Gastroesophageal sphincter (tissue), 4 donors: Measurements from ENCODE around the gene PSAP. TPM values are rescaled to one million over a fixed set of nuclear protein-coding genes. Genes with fewer than 3 reads are reported as not detected.
A peak's percentile ranks its signal among the peaks of the same experiment; 100 is the strongest.

Experiments
- ATAC-seq: fragments of 150-250 bp; one replicate; pipeline ENCODE4 v1.9.1; 2016; ENCODE audit warnings: mild to moderate bottlenecking, moderate library complexity
- H3K27ac ChIP-seq, 4 donors: fragments of 200-600 bp; sonication (generic) in 3 of 4; 1 replicate in 3 of 4; 2 replicates in 1 of 4; pipeline ENCODE4 v1.5.1; 2016 to 2019
- H3K27me3 ChIP-seq: fragments of 200-600 bp; sonication (generic); one replicate; pipeline ENCODE4 v1.5.1; 2019
- H3K36me3 ChIP-seq, 2 donors: fragments of 200-600 bp; sonication (generic); one replicate each; pipeline ENCODE4 v1.5.1; 2019; ENCODE audit warnings: control low read depth in 1 of 2
- H3K4me1 ChIP-seq, 3 donors: fragments of 200-600 bp; sonication (generic); 1 replicate in 2 of 3; 2 replicates in 1 of 3; pipeline ENCODE4 v1.5.1; 2016 to 2019; ENCODE audit warnings: control low read depth in 2 of 3
- H3K4me3 ChIP-seq, 2 donors: fragments of 200-600 bp; sonication (generic); one replicate each; pipeline ENCODE4 v1.5.1; 2019; ENCODE audit warnings: mild to moderate bottlenecking in 1 of 2, moderate library complexity in 1 of 2
- H3K9me3 ChIP-seq, 3 donors: fragments of 200-600 bp; sonication (generic); one replicate each; pipeline ENCODE4 v1.5.1; 2017 to 2019; ENCODE audit warnings: control low read depth in 2 of 3
- EP300 ChIP-seq: sonication (generic); formaldehyde crosslinking; IDR thresholded peaks from one replicate; pipeline ENCODE4 v1.6.1; 2017; ENCODE audit warnings: antibody characterized with exemption, mild to moderate bottlenecking
- POLR2A ChIP-seq, 2 donors: fragments of 450-650 bp; IDR thresholded peaks; one replicate each; pipeline ENCODE4 v1.6.1; 2017; ENCODE audit warnings: antibody characterized with exemption in 2 of 2, mild to moderate bottlenecking in 2 of 2, moderate library complexity in 1 of 2
- POLR2AphosphoS5 ChIP-seq: sonication (generic); formaldehyde crosslinking; IDR thresholded peaks from one replicate; pipeline ENCODE4 v1.6.1; 2017; ENCODE audit warnings: antibody characterized with exemption
- WGBS, 2 donors: methylation state at CpG; one replicate each; pipeline ENCODE4 v1.1.5; 2018; ENCODE audit warnings: low coverage in 1 of 2; 5-methylcytosine and 5-hydroxymethylcytosine counted together
- total RNA-seq, 4 donors: library from RNA; depleted of rRNA; stranded (reverse); fragments of >200 nt; gene quantifications; one replicate each; pipeline ENCODE4 v1.1.0, GENCODE V29; 2016
- TF ChIP-seq, protein P1 (sequence below), 4 experiments: fragments of 200-600 bp in 2 of 4; fragments of 450-650 bp in 2 of 4; sonication (generic) in 1 of 4; IDR thresholded peaks; one replicate each; pipeline ENCODE4 v1.5.1; 2017 to 2019; ENCODE audit warnings: antibody characterized with exemption in 4 of 4, mild to moderate bottlenecking in 2 of 4, moderate library complexity in 2 of 4

PSAP gene
- total RNA-seq, 4 donors from 2014 or later: 604 to 881 (median 718) TPM

DNA sequence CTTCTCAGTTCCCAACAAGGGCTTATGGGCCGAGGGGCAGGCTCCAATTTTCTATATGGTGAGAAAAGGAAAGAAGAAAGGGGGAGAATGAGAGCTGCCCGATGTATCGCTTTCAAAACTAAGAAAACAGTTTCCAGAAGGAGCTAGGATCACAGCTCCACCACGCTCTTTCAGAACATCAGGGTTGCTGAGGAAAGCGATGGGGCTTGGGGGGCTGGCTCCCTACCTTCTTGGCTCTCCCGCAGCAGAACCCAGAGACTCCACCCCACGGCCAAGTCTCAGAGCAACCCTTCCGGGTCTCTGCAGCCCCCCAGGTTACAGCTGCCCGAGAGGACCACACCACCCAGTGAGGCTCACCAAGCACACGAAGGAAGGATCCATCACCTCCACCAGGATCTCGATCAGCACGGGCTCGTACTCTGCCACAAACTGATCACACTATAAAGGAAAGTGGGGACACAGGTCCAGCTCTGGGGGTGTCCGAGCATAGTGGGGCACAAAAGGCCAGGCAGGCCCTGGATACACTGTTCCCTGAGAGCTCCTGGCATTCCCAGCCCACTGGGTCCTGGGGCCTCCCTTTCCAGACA lies 32.3 kb downstream of the PSAP start:
- Histone ChIP-seq H3K36me3 (peaks cover 0 to 93% of the 10 kb centered on the region in 2 donors), H3K4me3 (no peak overlapping the region), H3K27me3 (no peaks in the 10 kb centered on the region), H3K9me3 (no peaks in the 10 kb centered on the region), H3K27ac (peak overlapping the region in 3 of 4 donors; percentile 48 to 63 (median 58)), H3K4me1 (peaks cover 0 to 29% (median 11%) of the 10 kb centered on the region in 3 donors)
- no peak for TF ChIP-seq POLR2AphosphoS5
- no peak for TF ChIP-seq POLR2A (IDR thresholded peaks at IDR 0.05)
- TF ChIP-seq, protein P1, sequence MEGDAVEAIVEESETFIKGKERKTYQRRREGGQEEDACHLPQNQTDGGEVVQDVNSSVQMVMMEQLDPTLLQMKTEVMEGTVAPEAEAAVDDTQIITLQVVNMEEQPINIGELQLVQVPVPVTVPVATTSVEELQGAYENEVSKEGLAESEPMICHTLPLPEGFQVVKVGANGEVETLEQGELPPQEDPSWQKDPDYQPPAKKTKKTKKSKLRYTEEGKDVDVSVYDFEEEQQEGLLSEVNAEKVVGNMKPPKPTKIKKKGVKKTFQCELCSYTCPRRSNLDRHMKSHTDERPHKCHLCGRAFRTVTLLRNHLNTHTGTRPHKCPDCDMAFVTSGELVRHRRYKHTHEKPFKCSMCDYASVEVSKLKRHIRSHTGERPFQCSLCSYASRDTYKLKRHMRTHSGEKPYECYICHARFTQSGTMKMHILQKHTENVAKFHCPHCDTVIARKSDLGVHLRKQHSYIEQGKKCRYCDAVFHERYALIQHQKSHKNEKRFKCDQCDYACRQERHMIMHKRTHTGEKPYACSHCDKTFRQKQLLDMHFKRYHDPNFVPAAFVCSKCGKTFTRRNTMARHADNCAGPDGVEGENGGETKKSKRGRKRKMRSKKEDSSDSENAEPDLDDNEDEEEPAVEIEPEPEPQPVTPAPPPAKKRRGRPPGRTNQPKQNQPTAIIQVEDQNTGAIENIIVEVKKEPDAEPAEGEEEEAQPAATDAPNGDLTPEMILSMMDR (IDR thresholded peaks at IDR 0.05): no peak
- TF ChIP-seq EP300: no peak
- 67% methylated on average over 7 of the region's 14 CpGs; no CpG with 5 or more reads in 1 of the 2 donors for WGBS, 2 donors
- no peak for ATAC-seq

DNA sequence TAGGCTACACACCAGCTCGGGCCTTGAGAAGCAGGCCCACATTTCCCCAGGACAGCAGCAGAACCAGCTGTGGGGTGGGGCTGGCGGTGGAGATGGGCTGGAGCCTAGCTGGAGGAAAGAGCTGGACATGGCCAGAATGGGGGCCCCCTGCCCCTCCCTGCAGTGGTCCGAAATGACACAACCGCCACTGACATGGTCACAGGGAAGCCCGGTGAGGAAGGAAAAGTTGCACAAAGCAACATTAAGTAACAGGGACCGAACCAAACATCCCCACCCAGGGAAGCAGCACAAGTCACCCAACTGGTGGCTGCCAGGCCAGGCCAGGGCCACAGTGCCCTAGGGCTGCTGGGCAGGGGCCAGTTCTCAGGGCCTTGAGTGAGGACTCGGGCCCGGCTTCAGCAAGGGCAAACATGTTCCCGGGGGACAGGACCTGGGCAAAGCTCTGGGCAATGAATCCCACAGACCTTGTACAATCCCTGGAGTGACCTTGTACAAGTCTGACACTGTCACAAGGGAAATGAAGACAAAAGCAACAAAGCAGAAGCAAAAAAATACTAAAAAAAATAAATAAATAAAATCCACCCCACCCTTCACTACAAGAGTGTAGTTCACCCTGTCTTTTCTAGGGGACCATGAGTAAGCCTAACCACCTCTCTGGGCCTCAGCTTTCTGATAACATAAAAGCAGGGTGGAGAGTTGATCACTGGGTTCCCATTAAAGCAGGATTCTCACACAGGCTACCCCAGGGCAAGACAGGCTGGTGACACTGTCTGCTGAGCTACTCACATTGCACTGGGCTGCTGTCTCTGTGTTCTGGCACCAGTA lies 33.0 kb downstream of the PSAP start:
- no peak overlapping the region for H3K4me3 ChIP-seq
- peaks cover 0 to 31% (median 11%) of the 10 kb centered on the region in 3 donors for H3K4me1 ChIP-seq
- no peaks in the 10 kb centered on the region for H3K27me3 ChIP-seq
- peak; percentile 83 for ATAC-seq
- TF ChIP-seq, protein P1 (IDR thresholded peaks at IDR 0.05): no peak
- TF ChIP-seq EP300: no peak
- TF ChIP-seq POLR2A (IDR thresholded peaks at IDR 0.05): no peak
- TF ChIP-seq POLR2AphosphoS5: no peak
- H3K36me3 ChIP-seq: peaks cover 0 to 91% of the 10 kb centered on the region in 2 donors
- H3K27ac ChIP-seq: peak overlapping the region in 3 of 4 donors; percentile 48 to 63 (median 58)
- WGBS, 2 donors: no CpG with 5 or more reads among the region's 9 CpGs
- H3K9me3 ChIP-seq: no peaks in the 10 kb centered on the region

DNA sequence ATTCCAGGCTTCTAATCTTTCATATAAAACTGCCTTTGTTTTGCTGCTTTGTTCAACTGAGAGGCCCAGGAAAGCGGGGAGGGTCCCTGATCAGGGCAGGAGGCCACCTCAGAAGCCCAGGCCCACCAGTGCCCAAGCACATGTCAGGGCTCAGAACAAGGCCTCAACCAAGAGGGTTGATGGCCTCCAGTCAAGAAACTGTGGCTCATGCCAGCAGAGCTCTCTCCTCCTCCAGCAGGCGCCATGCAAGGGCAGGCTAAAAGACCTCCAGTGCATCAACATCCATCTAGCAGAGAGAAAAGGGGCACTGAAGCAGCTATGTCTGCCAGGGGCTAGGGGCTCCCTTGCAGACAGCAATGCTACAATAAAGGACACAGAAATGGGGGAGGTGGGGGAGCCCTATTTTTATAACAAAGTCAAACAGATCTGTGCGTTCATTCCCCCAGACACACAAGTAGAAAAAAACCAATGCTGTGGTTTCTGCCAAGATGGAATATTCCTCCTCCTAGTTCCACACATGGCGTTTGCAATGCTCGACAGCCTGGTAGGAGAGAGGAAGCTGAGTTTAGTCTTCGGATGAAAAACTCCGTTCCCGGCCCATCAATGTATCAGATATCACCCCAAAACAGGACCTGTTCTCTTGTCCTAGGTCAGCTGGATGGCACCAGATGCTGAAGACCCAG lies 34.0 kb downstream of the PSAP start:
- H3K4me3 ChIP-seq: no peak overlapping the region
- no peak for TF ChIP-seq EP300
- TF ChIP-seq POLR2AphosphoS5: no peak
- TF ChIP-seq POLR2A (IDR thresholded peaks at IDR 0.05): no peak
- TF ChIP-seq, protein P1 (IDR thresholded peaks at IDR 0.05): no peak
- H3K27me3 ChIP-seq: no peaks in the 10 kb centered on the region
- WGBS, 2 donors: 67 to 73% methylated on average over 4 to 6 of the region's 8 CpGs
- peaks cover 0 to 41% (median 14%) of the 10 kb centered on the region in 3 donors for H3K4me1 ChIP-seq
- H3K9me3 ChIP-seq: no peaks in the 10 kb centered on the region
- H3K36me3 ChIP-seq: peaks cover 0 to 84% of the 10 kb centered on the region in 2 donors
- H3K27ac ChIP-seq: peak overlapping the region in 2 of 4 donors; percentile 48 to 58
- ATAC-seq: no peak

DNA sequence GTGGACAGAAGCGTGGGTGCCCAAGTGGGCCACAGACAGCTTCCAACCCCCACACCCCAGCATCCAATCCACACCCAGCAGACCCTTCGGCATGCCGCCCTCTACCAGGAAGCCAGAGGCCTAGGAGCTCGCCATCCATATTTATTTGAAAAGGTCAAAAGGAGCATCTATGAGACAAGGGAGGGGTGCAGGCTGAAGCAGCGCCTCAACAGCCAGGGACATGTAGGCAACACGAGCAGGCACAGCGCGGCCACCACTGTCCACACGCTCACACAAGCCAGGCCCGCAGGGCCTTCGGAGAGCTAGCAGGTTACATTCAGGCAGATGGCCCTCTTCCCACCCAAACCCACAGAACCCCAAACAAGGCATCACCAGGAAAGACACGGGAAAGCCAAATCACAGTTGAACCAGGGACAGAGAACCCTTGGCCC lies 34.6 kb downstream of the PSAP start:
- Histone ChIP-seq H3K27me3 (no peaks in the 10 kb centered on the region), H3K36me3 (peaks cover 0 to 78% of the 10 kb centered on the region in 2 donors), H3K9me3 (no peaks in the 10 kb centered on the region), H3K27ac (peak overlapping the region in 3 of 4 donors; percentile 31 to 58 (median 45)), H3K4me3 (no peak overlapping the region), H3K4me1 (peaks cover 0 to 47% (median 15%) of the 10 kb centered on the region in 3 donors)
- no peak for ATAC-seq
- 54% methylated on average over 2 of the region's 12 CpGs; no CpG with 5 or more reads in 1 of the 2 donors for WGBS, 2 donors
- no peak for TF ChIP-seq EP300
- no peak for TF ChIP-seq POLR2AphosphoS5
- TF ChIP-seq, protein P1 (IDR thresholded peaks at IDR 0.05): no peak
- TF ChIP-seq POLR2A (IDR thresholded peaks at IDR 0.05): no peak
